Esophagus squamous epithelium (tissue), 4 donors: Measurements from ENCODE around the gene RCAN2.

Source experiments
- POLR2A ChIP-seq, 4 donors: fragments of 450-650 bp; IDR thresholded peaks; one replicate each; pipeline ENCODE4 v1.6.1; 2017; ENCODE audit warnings: antibody characterized with exemption in 4 of 4, mild to moderate bottlenecking in 4 of 4, moderate library complexity in 3 of 4
- TF ChIP-seq, protein P1 (sequence below), 6 experiments: fragments of 450-650 bp in 4 of 6; fragments of 200-600 bp in 2 of 6; sonication (generic) in 2 of 6; IDR thresholded peaks; one replicate each; pipeline ENCODE4 v1.5.1; 2016 to 2019; ENCODE audit warnings: antibody characterized with exemption in 6 of 6, mild to moderate bottlenecking in 4 of 6, moderate library complexity in 4 of 6

DNA sequence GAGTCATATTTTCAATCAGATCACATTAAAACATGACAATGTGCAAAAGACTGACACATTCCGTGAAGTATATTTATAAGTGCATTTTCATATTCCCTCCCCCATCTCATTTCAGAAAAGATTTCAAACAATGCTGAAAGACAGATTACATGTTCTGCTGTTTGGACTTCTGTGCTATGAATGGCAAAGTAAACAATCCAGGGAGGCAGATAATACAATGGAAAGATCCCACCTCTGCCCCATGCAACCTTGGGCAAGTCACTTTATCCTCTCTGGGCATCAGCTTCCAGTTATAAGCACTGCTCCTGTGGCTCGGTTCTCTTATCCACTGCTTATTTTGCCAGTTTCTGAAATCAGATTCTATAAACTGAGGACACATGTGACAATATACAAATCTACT is 110.2 kb downstream of the RCAN2 start:
- TF ChIP-seq, protein P1, sequence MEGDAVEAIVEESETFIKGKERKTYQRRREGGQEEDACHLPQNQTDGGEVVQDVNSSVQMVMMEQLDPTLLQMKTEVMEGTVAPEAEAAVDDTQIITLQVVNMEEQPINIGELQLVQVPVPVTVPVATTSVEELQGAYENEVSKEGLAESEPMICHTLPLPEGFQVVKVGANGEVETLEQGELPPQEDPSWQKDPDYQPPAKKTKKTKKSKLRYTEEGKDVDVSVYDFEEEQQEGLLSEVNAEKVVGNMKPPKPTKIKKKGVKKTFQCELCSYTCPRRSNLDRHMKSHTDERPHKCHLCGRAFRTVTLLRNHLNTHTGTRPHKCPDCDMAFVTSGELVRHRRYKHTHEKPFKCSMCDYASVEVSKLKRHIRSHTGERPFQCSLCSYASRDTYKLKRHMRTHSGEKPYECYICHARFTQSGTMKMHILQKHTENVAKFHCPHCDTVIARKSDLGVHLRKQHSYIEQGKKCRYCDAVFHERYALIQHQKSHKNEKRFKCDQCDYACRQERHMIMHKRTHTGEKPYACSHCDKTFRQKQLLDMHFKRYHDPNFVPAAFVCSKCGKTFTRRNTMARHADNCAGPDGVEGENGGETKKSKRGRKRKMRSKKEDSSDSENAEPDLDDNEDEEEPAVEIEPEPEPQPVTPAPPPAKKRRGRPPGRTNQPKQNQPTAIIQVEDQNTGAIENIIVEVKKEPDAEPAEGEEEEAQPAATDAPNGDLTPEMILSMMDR (IDR thresholded peaks at IDR 0.05) = no peak
- TF ChIP-seq POLR2A (IDR thresholded peaks at IDR 0.05) = no peak
